Measurements from ENCODE around the gene MAN1A1.
"Not testable (repeated sequence)": the region's sequence is repeated elsewhere in the genome, so short reads cannot be mapped to it uniquely, and the experiment has no call there.

Gene MAN1A1

DNA sequence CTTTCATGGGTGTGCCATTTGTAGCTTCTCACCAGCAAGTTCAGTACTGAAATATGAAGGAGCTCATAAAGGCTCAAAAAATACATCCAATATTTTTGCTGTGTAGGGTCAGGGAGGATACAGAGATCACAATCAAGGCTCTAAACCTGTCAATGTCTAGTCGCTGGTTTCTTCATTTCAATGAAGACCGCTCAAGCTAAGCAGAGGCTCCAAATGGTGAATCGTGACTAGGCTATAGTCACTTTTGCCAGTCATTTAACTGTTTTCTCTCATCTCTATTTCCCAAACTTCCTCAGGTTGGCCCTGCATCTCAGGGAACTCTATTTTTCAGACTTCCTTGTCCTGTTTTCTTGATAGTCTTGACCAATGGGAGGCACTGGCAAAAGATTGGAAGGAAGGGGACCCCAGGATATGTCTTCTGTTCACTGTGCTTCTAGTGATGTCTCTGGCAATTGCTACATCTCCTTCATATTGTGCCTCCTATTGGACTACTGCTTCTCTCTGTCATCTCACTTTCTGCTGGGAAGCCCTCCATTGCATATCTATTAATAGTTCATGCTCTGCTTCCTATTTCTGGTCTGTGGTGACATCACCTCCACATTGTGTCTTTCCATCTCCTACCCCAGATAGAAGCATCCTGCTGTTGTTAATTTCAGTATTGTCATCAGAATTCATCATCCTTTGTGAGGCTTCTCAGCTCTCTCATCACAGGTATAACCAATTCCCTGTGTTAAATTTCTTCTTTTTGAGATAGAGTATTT, 183.4 kb downstream of the MAN1A1 start:
- no peak for DNase-seq

DNA sequence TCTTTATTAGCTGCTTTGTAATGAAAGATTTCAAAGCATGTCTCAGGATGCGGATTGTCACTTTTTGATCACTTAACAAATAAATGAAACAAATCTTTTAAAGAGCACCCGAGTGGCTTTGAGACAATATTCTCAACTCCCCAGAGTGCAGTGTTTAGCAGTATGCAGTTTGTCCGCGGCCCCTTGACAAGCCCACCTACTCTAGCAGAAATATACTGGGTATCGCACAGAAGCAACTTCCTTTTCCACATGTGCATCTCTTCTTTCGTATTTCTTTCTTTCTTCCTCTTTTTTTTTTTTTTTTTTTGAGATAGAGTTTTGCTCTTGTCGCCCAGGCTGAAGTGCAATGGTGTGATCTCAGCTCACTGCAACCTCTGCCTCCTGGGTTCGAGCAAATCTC, 186.6 kb downstream of the MAN1A1 start:
- DNase-seq: no peak

DNA sequence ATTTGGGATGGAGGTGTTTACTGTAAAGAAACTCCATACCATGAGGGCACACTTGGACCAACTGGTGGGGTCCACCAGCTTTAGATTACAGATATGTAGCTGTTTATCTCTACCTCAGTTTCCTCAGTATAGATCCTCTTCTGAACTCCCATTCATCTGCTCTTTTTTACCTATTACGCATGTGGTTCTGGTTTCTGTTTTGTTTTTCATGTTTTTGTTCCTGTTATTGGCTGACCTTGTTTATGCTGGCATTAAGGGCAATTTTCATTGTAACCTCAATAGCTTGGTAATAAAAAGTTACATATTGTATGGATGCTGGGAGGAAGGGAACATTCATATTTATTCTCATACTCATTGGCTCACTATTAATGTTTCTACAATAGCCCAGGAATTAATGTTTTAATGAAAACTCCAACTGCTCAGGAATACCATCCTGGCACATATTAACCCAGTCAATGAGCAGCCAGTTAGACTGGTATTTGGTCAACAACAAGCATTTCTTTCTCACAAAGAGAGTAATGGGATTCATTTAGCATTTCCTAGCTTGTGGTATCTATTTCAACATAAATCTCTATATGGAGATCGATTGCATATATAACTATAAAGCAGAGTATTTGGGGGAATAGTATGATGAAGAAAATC, 187.3 kb downstream of the MAN1A1 start:
- DNase-seq: no peak

DNA sequence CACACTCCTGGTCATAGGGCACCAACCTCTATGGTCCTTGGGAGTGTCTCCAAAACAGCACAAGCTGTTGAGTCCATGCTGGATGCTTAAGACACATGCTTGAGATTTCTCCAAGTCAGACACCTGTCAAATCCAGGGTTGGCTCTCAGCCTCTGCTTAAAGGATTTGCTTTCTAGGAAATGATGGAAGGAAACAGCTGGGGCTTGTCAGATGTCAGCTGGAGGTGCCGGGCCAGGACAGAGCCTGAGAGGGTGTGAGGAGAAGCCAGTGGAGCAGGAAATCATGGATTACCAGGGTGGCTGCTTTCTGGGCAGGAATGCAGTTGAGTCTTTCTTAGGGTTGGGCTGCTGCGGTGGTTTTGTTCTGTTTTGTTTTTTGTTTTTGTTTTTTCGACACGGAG, 188.1 kb downstream of the MAN1A1 start:
- DNase-seq: no peak

DNA sequence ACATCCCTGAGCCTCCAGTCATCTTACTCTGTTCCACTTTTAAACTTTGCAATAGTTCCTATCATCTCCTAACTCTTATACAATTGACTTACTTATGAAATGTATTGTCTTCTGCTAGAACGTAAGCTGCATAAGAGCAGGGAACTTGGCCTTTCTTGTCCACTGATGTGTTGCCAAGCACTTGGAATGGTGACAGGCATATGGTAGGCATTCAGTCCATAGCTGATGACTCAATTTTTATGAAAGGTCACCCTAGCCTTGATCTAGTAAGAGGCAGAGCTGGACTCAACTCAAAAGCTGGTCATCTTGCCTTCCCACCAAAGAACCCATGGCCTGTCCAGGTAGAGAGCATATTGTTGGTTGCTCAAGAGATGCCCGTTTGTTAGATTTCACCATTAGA, 188.7 kb downstream of the MAN1A1 start:
- DNase-seq: no peak

DNA sequence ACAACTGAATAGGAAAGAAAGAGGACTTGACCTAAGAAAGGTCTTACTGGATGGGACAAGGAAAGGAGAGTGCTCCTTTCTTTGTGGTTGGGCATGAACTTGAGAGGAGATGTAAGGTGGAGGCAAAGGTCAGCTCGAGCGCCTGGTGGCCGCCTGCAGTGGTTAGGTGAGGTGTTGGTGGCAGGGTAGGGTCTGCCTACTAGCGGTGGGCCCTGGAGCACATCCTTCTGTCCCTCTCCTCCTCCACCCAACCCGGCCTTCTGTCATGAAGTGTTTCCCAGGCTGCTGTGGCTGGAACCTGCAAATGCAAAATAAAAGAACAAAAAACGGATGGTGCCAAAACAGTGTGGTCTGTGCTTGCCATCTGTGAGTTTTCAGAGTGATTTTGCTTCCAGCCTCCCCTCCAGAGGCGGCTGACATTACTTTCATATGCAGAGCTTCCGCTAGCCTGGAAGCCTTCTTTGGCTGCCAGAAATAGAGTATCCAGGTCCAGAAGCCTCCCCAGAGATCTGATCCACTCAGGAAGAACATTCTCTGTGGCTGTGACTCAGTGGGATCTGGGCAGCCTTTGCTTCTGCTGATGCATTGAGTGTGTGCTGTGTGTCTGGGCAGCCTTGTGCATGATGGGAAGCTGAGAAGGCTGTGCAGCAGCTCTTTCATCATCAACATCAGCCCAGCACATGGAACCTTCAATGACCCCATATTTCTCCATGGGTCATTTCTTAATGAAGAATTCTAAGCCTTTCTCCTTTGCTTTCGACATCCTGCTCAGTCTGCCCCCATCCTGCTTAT, 191.3 kb downstream of the MAN1A1 start:
- DNase-seq: no peak

DNA sequence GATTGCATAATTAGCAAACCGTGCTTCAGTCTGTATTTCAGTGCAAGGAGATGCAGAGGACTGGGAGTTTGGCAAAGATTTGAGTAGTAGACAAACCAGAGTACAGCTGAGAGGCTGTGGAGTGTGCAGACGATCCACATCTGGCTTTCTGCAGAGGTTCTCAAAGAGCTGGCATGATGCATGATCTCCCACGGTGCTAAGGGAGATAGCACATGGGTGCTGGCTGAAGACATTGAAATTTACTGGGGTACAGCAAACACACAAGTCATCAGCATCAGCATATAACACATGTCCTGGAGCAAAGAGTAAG, 192.1 kb downstream of the MAN1A1 start:
- no peak for DNase-seq

DNA sequence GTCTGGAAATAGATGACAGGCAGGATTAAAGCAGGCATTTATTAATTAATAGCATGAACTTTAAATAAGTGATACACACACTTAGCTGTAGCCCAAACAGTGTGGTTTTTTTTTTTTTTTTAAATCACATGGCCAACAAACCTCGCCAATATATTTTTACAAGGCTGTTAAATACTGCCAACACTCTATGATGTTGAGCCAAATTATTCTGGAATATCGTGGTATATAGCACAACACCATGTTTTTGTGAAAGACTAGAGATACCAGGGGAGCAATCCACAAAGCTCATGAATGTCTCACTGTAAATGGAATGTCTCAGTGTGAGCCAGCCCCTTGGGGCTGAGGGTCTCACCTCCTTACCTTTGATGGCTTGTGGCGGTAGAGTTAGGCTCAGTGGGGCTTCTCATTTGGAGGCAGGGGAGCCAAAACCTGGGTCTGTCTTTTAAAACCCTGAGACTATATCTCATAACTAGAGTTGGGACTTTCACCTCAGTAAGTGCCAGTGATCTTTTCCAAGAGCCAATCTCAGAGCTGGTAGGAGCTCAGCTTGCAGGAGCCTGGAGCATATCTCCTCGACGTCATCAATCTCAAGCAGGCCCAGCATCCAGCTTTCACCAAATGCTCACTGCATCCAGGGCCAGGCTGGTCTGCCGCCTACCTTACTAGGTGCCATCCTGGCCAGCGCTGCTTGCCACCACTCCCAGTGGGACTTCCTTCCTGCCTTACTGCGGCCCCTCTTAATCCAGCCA, 192.6 kb downstream of the MAN1A1 start:
- no peak for DNase-seq

DNA sequence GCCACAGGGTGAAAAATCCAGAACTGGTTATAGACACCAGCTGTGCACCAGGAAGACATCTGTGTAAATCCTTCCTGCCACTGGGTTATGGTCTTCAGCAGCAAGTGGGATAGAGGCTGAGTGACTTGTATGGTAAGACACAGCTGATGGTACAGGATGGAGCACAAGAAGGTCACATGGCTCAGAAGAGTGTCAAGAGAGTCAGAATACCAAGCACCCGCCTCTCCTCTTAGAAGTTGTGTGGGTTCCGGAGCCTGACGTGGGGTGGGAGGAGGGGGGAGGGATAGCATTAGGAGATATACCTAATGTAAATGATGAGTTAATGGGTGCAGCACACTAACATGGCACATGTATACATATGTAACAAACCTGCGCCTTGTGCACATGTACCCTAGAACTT, 193.5 kb downstream of the MAN1A1 start:
- not testable (repeated sequence) for DNase-seq

DNA sequence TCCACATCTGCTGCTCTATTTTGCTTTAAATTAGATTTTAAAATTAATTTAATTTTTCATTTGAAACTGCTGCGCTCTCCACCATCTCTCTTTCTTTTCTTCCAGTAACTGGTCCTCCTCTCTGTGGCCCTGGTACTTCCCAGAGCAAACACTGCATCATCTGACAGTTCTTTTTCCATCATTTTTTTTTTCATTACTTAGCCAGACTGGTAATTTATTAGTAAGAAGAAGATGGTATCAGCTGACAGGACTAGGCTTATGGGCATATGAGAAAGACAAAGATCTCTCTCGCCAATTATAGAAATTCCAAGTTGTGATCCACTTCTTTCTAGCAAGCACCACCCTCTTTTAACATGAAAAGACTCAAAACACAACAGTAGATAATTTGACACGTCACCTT, 197.4 kb downstream of the MAN1A1 start:
- no peak for DNase-seq

DNA sequence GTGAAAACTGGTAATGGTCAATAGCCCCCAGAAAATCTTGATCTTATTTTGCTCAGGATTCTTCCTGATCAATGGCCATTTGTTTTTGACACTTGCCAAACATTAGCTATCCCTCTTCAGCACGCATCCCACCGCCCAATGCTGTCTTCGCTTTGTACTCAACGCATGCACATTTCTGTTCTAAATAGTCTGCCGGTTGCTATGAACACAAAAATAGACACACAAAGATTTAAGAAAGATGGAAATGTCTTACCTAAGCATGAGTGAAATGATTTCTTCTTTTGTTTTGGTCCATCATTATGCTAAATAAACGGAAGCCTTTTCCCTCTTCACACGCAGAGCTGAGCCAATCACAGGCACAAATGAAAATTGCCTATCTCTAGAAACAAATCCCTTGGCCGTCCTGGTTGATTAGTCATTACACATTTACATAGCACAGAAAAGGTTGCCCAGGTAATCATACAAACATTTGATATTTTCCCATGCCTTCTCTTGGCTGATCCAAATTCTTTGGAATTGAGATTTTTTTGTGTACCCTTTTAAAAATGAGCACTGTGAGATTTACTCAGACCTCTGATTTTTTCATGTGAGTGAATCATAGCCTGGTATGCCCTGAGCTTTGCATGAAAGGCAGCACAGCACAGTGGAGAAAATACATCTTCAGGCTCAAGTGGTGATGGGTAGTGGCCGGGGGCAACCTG, 200.6 kb downstream of the MAN1A1 start:
- no peak for DNase-seq

DNA sequence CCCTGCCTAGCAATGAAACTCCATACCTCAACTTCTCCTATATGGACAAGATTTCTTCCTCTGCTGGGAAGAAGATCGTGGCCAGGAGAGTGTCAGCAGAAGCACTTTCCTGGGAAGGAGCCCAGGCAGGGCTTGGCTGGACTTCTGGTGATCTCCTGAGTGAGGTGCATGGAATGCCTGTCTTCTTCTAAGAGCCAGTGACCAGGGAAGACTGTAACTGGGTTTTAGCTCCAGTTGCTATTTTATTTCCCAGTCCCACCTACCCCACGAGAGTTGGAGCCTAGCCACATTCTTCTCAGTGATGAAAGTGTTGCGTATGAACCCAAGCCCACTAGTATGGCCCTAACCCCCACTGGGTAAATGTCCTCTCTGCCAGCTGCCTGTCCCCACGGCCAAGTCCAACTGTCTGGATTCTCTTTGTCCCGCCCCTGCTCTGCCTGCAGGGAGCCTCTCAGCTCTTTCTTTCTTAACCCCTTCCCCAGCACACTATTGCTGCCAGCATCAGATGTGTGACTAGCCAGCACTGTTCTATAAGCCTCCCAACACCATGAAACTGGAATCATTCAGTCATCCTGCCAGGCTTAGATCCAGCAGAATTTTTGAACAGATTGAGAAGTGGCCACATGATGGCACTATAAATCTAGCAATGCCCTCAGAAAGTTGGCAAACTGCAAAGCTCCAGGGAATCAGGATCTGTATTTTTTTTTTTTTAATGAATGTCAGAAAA, 201.3 kb downstream of the MAN1A1 start:
- no peak for DNase-seq

DNA sequence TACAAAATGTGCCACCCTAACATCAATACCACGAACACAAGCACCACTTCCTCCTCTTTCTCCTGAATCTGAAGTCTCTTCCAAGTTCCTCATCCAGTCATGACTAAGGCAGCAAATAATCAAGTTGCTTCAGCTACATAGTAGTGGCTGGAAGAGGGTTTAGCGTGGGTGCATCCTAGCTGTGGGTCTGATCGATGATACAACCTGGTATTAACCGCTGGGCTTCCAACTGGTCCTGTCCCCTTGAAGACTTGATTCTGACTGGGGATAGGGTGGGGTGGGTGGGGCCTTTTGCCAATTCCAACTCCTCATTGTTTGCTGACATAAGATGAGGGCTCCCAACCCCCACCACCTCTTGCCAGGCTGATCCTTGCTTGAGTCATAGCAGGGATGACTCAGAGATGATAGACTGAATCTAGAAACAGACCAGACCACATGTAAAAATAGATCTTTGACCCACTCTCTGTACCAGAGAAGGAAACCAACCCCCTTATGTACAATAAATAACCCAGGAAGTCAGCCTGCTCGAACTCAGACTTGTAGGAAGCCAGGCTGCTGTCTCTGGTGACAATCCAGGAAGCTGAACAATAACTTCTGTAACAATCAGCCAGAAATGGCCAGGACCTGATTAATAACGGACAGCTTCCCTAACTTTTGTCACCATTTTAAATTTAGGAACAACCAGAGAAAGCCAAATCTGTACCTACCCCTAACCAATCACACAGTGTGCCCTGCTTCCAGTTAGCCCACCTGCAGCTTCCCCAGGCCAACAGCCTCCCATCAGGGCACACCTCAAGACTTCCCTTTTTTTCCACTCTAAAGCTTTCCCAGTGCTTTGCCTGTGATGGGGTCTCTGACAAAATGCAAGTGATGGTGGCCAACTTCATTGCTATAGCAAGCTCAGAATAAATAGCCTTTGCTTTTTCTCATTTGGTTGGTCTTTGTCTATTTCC, 202.2 kb downstream of the MAN1A1 start:
- no peak for DNase-seq

DNA sequence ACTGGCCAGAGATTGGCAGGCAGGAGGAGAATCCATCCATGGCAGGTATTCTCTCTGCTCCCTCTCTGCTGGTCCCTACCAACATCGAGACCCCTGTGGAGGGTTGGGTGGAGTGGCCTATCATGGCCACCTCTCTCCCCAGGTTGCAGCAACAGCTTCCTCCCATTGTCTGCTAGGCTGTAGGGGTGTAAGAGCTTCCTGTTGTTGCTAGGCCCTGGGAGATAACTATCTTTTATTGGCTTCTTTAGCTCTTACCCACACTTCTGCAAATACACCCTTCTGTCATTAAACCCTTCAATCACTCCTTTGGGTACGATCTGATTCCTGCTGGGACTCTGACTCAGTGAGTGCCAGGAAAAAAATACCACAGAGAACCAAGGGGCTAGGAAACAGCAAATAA, 204.4 kb downstream of the MAN1A1 start:
- no peak for DNase-seq

DNA sequence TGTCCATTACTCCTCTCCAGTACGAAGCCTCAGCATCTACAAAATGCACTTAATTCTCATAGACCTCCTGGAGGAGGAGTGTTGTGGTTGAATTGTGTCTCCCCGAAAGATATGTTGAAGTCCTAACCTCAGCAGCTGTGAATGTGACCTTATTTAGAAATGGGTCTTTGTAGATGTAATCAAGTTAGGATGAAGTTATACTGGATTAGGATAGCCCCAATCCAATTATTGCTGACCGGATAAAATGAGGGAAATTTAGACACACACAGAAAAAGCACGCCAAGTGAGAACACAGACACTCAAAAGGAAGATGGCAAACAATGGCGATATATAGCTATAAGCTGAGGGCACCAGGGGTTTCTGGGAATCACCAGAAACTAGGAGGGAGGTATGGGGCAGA, 206.9 kb downstream of the MAN1A1 start:
- no peak for DNase-seq

DNA sequence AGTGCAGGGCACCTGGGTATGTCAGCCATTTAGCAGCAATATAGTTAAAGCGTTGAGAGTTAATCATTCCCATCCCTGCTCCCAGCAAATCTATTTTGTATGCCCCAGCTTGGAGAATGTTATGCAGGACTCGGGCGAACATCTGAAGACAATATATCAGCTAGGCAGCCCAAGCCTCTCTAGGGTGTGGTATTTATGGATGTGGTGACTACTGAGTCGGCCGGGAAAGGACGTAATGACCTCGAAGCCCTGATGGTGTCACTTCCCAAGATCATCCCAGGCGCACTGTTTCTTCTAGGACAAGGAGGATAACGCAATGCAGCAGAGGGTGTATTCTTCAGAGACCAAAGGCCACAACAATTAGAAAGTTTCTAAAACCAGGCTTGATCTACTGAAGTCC, 207.5 kb downstream of the MAN1A1 start:
- DNase-seq: no peak

DNA sequence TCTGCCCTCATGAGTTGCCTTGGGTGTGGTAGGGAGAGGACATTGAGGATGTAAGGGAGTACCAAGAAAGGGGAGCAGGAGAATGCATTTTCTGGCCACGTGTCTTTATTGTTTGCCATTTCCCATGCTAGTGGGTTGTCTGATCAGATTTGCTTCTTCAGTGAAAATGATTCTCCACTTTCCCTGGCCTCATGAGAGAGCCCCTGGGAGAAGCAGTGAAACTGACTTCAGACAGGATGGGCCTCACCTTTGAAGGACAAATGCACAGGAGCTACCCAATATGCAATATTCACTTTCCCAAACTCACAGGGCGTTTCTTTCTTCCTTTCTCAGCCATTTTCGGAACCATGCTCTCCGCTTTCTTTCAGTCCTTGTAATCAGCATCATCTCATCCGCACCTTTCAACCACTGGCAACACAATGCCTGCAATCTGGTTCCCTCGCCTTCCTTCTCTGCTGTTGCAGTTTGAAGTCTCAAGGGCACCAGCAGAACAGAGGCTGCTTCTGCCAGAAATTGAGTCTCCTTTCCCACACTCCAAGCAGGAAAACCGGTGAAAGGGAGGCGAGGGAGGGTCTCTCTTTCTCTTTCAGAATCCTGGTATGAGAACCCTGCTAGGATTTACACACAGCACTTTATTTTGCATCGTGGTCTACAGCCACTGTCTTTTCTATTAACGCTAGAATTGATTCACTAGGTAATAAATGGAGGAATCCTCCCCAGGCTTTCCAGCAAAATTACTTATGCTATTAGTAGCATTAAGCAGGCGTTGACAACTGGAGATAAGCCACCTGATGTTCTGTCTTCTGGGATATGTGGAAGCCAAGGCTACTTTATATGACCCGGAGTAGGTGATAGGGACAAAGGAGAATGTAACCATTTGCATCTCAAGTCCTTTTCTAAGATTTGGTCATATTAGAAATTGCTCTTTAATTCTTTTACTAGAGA, 209.1 kb downstream of the MAN1A1 start:
- DNase-seq: no peak

DNA sequence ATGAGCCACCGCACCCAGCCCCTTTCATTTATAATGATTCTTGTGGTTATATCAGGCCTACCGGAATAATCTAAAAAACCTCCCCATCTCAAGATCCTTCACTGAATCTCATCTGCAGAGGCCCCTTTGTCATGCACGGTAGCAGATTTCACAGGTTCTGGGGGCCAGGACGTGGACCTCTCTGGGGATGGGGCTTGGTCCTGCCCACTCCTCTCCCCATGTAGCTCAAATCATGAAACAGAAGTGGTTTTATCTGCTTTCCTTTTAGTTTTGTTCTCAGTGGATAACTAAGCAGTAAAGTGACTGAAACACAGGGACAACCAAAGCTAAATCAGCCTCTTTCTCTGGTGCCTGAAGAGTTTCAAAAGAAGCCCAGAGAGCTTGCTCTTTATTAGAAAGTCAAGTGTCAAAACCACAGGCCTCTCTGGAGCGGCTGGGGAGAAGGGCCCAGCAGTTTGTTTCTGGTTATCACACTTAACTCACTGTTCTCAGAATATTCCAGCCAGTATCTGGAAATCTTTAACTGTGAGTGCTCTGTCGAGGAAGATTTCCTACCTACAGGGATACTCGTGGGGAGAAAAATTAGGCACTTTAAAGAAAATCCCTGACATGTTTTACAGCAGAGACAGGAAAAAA, 210.5 kb downstream of the MAN1A1 start:
- no peak for DNase-seq
